ENCODE data around the gene CD69.

CD69 gene

DNA sequence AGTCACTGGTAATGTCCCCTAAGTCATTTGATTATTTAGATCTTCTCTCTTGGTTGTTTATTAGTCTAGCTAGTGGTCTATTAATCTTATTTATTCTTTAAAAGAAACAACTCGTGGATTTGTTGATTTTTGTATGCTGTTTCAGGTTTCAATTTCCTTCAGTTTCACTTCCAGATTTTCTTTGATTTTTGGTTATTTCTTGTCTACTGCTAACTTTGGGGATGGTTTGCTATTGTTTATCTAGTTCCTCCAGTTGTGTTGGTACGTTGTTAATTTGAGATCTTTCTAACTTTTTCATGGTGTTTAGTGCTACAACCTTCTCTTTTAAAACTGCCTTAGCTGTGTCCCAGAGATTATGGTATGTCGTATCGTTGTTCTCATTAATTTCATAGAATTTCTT lies 18.5 kb upstream of the CD69 start:
- no peak for DNase-seq

DNA sequence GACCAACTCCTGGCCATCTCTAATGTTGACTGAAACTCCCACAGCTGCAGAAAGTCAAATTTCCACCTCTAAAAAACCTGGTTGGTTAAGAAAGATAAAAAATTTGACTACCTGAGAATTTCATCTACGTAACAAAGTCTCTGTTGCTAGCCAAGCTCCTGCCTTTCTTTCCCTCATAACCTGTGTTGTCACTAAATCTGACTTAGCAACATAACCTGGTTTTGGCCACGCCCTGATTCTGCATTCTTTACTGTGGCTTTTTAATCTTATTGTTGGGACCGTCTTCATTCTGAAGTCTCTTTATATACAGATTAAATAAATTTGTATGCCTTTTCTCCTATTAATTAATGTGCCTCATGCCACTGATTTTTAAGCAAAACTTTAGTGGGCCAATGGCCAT lies 16.1 kb upstream of the CD69 start:
- DNase-seq = no peak

DNA sequence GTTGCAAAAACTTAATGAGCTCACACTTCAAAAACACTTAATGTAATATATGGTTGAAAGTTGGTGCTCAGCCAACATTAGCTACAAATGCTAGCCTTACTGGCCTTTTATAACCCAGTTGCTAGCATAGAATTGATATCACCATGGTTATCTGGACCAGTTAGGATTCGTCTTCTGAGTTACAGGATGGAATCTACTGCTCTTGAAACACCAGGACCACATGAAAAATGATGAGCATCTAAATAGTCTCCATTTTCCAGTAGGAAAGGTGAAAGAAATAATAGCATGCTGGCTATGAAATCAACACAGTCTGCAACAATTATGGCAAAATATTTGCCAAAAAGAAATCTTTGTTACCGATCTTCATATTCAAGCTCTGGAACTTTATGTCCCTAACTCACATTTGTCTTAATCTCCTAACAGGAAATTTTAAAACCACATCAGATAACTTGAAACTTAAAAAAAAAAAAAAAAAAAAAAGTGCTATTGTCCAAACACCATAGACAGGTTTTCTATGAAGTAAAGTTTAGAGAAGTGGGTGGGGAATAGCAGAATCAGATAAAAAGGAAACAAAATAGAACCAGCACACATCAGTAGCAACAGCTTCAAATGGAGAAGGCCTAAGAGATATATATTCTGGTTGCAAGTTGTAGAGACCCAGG lies 12.6 kb upstream of the CD69 start:
- DNase-seq = no peak

DNA sequence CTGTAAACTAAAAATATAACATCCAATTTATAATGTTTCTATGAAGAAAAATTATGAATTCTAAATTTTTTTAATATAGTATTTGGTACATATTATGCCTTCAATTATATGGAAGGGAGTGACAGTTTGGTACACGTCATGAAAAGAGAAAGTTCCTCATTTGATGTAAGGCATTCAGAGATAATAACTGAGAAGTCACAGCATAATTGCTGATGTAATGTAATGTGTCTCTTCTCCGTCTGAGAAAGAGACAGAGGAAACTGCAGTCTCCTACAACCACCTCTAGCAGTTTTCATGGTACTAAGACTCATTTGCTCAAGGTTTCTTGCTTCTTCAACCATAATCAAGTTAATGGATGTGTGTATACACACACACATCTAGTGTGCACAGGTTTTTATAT lies 2.3 kb upstream of the CD69 start:
- no peak for DNase-seq

DNA sequence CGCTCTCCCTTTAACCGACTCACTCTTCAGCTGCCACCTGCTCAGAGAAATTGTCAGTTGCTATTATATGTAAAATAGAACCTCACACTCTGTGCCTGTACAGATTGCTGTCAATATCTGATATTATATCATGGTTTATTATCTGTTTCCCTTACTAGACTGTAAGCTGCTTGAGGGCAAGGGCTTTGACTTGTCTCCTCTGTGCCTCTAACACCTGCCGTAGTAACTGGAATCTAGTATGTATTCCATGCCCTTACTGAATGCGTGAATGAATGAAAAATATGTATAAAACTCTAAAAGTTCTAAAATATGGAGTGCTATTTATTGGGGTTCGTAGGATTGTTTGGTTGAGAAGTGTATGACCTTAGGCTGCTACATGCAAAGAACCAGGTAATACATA lies 1.7 kb upstream of the CD69 start:
- DNase-seq = no peak

DNA sequence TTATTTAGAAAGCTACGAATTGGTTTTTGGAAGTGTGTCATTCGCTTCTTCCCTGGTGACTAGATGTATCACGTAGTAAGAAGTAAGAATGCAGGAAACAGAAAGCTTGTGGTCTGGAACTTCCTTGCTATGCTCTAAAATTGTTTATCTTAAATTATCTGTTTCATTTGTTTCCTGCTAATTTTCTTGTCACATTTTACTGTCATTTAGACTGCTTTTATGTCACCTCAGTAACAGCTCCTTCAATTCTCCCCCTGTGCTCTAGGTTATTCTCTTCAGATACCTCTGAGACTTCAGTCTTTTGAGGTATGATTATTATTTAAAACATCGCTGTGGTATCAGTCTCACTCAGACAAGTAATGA lies 699 bp upstream of the CD69 start:
- no peak for DNase-seq

DNA sequence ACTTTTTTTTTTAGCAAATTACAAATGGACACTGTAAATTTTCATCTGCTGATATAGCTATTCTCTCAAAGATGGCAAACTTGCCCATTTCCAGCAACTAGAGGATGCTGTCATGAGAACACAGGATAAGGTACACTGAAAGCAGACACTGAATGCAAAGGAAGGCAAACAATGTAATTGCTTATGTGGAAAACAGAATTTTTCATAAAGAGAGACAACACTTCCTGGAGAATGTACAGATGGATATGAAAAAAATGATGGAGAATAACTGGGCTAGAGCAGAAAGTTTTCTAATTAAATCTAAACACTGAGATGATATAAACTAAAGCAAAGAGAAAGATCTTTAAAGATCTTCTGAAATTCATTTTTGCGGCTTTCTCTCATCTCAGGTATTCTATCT lies 581 bp downstream of the CD69 start:
- DNase-seq = no peak

DNA sequence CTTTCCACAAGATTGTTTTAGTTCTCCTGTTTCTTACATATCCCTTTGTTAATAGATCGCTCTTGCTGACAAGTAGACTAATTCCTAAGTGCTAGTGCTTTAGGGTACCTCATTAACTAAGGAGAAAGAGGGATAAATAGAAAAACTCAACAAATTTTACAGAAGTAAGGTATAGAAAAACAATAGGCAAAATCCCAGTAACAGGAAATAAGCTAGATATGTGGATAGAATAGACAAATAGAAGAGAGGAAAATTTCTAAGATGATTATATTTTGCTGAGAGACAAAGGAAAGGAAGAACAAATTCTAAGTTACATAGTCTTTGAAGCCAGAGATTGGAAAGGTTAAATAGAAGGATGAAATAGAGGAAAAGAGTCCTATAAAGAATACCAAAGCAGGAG lies 1.0 kb downstream of the CD69 start:
- DNase-seq = no peak

DNA sequence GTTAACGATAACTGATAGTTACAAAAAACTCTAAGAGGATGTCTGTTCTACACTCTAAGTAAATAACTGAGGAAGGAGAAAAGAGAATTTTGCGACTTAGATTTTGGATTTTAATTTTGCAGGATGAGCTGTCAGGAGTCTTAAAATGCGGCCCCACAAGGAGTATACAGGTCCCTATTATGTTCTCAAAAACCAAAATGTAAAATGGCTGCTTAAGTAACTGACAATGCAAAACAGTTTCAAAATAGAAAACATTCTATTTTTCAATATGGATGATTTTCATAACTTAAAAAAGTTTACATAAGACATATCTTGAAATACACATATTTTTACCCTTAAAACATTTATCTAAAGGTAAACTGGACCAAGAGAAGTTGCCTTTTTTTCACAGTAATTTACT lies 2.6 kb downstream of the CD69 start:
- DNase-seq = no peak

DNA sequence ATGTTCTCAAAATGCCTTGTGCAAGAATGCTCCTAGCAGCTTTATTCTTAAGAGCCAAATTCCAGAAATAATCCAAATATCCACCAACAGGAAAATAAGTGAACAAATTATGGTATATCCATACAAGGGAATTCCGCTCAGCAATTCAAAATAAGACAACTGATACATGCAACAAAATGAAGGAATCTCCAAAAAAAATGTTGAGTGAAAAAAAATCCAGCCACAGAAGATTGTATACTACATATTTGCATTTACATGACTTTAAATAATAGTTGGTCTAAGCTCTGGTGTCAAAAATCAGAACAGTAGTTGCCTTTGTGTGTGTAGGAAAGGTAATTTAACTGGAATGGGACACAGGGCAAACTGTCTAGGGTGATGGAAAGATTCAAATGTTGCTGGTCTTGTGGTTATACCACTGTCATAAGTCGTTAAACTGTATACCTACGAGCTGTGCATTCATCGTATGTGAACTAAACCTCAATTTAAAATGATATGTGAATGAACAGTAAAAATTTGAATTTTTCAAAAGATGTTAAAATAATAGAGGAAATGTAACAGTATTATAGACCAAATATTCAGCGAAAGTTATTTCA lies 3.2 kb downstream of the CD69 start:
- DNase-seq = no peak

DNA sequence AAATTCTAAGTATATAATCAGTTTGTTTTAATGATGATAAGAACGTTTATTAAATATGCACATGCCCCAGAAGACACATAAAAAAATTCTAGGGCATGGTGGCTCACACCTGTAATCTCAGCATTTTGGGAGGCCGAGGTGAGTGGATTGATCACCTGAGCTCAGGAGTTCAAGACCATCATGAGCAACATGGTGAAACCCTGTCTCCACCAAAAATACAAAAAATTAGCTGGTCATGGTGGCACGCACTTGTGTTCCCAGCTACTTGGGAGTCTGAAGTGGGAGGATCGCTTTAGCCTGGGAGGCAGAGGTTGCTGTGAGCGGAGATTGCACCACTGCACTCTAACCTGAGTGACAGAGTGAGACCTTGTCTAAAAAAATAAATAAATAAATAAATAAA lies 4.0 kb downstream of the CD69 start:
- DNase-seq = no peak

DNA sequence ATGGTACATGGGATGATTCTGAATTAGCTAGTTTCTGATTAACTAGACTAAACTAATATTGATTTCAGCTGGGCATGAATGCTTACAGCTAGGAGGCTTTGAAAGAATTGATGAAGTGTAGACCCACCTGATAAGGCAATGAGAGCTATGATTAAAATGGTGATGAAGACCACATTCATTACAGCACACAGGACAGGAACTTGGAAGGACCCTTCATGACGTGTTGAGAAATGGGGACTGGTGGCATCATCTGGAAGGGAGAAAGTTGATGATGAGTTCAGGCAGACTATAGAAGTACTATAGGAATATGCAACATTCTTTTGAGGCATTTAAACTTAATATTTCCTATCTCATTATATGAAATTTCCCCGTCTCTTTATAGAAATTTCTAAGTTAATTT lies 4.5 kb downstream of the CD69 start:
- no peak for DNase-seq

DNA sequence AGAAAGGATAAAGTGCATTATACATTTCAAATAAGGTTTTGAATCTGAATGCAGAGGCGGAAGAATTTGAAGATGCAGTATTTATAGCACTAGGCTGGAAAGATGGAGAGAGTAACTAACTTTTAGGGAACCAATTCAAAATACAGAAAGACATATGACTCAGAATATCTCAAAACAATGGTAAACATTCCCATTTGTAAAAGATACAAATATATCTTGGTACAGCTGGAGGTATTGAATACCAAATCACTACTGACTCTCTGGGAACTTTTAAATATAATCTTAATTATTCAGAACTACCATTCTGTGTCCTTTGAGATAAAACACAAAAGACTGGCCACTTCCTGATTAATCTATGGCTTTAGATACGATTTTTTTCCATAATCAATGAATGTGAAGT lies 5.1 kb downstream of the CD69 start:
- no peak for DNase-seq

DNA sequence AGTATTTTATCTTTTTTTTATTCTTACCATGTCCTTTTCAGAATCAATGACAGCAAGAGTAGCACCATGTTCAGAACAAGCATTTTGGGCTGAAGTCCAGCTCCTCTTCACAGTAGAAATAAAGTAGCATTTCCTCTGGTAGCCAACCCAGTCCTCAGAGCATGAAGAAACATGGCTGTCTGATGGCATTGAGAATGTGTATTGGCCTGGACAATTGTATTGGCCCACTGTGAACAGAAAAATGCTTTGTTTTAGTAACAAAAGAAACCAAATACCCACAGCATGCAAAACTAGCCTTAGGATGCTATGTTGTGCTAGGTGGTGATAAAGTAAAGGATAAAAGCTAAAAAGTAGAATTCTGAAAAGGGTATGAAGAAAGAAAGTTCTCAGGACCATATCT lies 5.7 kb downstream of the CD69 start:
- DNase-seq = no peak

DNA sequence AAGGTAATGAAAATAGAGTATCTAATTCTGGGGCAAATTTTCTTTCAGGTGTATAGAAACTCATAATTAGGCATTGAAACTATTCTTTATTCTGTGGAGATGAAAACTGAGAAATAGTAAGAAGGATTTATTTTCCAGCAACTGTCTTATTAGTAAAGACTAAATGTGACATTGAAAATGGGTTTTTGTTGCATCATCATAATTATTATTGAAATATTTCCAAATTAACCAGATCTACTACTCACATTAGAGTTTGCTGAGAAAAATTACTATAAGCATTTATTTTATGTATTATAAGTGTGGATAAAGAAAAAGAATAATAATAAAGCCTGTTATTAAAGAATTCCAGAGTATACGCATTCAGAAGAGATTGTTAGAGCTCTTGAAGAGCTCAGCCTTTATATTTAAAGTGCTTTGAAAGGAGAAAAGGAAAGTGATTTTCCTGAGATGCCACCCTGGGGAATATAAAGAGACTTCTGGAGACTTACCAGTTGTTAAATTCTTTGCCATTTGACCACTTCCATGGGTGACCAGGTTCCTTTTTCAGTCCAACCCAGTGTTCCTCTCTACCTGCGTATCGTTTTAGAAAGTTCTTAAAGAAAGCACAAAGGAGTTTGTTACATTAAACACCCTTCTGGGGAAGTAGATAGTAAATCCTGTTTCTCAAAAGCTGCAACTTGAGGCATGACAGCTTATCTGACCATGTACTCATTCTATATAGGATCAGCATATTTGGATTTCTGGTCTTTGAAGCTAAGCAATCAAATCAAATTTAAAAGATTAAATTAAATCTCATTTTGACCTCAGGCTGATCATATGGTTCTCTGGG lies 6.4 kb downstream of the CD69 start:
- no peak for DNase-seq

DNA sequence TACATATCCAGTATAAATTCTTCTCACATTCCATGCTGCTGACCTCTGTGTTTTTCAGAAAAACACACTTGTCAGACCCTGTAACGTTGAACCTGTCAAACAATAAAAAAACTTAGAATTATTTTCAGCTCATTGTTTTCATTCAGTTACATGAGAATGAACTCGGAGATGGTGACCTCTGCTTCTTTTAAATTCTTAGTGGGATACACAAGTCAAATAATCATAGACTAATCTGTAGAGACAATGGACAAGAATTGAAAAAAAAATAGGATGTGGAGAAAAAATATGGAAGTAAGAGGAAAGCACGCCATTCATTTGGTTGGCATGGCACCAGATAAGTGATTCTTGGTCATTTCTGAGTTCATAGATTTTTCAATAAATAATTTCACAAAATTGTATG lies 7.2 kb downstream of the CD69 start:
- DNase-seq = no peak

DNA sequence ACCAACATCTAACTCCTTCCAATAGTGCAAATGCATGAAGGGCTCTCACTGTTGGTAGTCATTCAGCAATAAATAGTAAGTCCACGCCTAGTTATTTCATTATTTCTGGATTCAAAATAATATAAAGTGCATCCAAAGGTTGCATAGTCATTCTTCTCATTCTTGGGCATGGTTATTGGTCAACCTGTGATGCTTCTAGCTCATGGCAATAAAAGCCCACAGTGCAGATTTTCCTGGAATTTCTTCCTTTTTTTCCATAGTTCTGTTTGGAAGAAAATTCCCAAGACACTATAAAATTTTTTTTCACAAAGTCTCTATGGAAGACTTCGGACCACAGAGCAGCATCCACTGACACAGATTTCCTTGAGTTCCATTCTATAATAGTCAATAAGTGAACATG lies 7.6 kb downstream of the CD69 start:
- no peak for DNase-seq

DNA sequence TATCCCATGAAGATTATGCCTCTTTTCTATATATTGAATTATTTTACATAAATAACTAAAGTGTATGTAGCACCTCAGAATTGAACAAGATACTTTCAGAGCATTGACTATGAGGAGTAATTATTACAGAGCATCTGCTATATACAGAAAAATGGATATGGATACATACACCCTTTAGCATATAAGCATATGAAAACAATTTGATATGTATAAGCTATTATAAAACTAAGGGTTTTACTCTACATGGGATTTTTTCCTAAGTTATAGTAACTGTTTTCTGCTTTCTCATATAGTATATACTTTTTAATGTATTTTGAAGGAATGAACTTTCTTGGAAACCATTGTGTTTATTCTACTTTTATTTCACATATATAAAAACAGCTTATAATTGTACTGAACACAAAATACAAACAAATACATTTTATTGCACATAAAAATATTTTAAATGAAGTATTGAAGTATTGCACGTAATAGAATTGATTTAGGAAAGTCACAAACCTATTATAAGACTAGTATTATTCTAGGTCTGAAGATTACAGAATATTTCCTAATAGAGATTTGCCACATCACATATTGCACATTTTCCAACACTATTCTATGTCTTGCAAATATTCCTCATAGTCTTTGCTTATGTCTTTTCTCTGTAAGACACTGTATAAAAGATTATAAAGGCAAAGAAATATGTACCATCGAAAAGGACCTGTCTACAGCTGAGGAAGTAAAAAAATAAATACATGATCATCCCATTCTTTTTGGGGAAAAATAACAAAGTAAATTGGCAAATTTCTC lies 8.4 kb downstream of the CD69 start:
- no peak for DNase-seq

DNA sequence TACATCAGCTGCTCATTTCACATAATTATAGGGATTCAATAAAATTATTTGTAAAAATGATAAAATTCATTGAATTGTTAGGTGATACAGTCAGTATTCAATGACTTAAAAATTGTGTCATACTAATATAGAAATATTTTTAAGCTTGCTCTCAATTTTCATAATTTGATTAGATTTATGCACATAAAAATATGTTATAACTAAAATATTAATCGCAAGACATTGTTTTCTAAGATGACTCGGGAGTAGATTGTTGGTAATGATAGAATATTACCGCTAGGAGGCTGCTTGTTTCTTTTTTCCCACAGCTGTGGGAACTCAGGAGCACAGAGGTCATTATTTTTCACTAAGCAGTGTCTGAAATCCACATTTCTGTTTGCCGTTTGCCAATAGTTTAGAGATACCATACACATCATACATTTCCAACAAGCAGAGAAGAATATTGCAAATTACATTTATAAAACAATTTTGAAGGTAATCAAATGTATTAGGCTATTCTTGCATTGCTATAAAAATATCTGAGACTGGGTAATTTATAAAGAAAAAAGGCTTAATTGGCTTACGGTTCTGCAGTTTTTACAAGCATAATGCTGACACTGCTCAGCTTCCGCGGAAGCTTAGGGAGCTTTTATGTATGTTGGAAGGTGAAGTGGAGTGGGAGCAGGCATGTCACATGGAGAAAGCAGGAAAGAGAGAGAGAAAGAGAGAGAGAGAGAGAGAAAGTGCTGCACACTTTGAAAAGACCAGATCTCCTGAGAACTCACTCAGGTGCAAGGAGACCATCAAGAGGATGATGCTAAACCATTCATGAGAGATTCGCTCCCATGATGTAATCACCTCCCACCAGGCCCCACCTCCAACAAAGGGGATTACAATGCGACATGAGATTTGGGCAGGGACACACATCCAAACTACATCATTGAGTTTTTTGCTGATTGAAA lies 9.2 kb downstream of the CD69 start:
- DNase-seq = no peak

DNA sequence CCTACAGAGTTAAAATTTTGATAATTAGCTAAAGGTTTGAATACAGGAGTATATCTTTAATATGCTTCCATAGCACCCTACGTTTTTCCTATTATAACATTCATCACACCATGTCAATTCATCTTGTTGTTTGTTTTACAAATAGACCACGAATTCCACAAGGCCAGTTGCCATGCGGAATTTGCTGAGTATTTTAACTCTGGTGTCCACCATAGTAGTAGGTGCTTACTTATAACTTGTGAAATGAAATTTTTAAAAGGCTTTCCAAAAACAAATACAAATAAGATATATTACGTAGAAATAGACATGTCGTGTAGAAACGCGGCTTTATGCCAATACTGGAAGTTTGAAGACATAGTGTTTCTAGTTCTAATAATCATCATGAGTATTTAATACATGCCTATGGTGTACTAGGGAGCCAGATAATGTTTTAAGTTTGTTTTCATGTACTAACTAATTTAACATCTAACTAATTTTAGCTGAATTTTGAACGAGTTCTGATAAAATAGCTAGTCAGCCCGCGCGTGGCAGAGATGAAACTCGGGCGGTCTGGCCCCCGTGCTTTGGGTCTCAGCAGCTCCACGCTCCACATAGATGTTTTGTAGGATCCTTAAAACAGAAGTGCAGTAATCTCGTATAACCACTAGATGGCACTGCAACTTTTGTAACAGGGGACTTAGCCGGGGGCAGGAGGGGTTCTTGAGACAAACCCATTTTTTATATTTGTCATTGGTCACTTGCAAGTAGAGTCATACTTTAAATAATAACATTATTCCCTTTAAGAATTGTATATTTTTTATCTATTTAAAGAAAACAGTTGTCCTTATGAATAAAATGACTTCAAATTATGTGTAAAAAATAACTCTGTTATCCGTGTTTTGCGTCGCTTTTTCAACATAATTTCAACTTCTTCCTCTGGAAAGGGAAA lies 10.2 kb downstream of the CD69 start:
- DNase-seq = peak; percentile 15

DNA sequence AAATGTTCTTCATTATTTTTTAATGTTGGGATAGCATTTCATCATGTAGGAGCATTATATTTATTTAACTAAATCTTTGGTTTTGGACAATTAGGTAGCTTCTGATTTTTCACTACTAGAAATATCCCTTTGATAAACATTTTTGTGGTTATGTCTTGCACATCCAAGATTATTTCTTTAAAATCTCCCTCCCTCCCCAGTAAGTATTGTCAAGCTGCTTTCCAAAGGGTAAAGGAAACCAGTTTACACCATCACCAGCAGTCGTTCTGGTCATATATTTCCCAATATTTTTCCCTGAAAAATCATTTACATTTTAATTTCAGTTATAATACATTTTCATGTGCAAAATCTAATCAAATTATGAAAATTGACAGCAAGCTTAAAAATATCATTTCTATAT lies 11.1 kb downstream of the CD69 start:
- DNase-seq = no peak
